ENCODE results near the gene UCK2.

Gene UCK2

GRCh38 chr1:165899461-165899941, 72.1 kb downstream of the UCK2 start:
- FAIRE-seq, result no peak

GRCh38 chr1:165900576-165901380, 73.4 kb downstream of the UCK2 start:
- FAIRE-seq (no peak), DNase-seq (ENCODE audit: low spot score) (no peak)

More at GRCh38 chr1:165899461-165899941, 72.1 kb downstream of the UCK2 start:
- DNase-seq (ENCODE audit: low spot score), result no peak

- no peak for FAIRE-seq
- no peak for DNase-seq (ENCODE audit: low spot score)
Measured at GRCh38 chr1:165902565-165902964, 75.2 kb downstream of the UCK2 start.

DNA sequence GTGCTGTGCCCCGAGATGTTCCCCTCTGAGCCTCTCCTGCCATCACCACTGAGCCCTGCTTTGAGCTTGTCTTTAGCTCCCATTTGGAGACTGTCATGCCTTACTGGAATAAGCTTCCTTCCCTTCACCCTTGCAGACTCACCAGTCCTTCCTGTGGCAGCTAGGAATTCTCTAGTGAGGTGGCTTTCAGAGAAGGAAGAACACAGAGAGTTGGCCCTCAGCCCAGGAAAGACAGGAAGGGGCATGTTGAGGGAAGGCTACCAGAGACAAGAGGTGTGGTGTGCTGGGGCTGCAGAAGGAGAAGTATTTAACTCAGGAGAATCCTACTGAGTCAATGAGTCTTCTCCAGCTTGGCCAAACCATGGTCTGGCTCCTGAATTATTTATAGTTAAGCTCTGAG, 76.3 kb downstream of the UCK2 start:
- no peak for FAIRE-seq
- peak; percentile 32 for DNase-seq (ENCODE audit: low spot score)

DNA sequence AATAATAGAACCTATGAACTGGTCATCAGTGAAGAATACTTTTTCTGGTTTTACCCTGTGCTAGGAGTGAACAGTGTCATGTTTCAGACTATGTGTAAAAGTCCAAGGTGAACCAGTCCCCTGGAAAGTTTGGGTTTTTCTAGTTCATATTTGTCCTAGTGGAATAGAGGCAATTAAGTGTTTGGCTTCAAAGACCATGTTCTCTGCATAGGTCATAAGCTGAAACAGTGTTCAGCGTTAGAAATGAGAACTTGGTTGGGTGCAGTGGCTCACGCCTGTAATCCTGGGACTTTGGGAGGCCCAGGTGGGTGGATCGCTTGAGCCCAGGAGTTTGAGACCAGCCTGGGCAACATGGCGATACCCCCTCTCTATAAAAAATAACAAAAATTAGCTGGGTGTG, 77.5 kb downstream of the UCK2 start:
- FAIRE-seq (no peak), DNase-seq (ENCODE audit: low spot score) (no peak)

GRCh38 chr1:165905853-165906252, 78.4 kb downstream of the UCK2 start:
- FAIRE-seq, result no peak

DNA sequence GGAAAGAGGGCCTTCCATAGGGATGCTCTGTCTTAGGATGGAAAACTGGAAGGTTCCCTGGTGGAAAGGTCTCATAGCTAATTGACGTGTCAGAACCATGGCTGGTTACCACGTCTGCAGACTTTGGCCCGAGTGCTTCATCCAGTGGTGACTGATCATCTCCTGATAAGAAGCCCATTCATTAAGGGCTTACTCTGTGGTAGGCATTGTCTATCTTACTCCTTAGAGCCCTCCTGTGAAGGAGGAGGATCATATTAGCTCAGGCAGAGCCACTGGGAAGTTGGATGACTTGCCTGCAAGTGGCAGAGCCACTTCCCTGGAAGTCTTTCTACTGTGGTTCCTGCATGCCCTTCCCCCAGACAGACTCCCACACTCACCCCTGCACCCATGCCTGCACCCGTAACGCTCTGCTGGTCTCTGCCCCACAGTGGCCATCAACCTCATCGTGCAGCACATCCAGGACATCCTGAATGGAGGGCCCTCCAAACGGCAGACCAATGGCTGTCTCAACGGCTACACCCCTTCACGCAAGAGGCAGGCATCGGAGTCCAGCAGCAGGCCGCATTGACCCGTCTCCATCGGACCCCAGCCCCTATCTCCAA, 79.9 kb downstream of the UCK2 start:
- FAIRE-seq (no peak), DNase-seq (ENCODE audit: low spot score) (no peak)

More at GRCh38 chr1:165905853-165906252, 78.4 kb downstream of the UCK2 start:
- no peak for DNase-seq (ENCODE audit: low spot score)

GRCh38 chr1:165910764-165911421, 83.5 kb downstream of the UCK2 start:
- DNase-seq (ENCODE audit: low spot score) (no peak), FAIRE-seq (no peak)

- FAIRE-seq (no peak), DNase-seq (ENCODE audit: low spot score) (no peak)
Measured at GRCh38 chr1:165911609-165912281, 84.3 kb downstream of the UCK2 start.

DNA sequence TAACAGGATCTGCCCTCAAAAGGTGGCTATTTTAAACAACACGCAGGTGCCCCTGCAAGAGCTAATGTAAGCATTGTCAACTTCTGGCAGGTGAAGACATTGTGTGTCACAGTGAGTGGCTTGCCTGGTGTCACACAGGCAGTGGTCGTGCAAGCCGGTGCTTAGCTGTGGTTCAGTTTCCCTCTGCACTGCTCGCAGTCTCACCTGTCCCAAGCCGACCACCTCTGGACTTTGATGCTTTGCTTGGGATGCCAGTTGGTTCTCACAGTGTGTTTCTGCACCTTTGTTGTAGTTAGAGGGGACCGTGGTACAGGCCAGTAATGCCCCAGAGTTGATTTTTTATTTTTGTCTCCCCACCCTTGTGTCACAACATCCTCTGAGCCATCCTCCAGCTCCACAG, 85.2 kb downstream of the UCK2 start:
- no peak for FAIRE-seq
- no peak for DNase-seq (ENCODE audit: low spot score)

- DNase-seq (ENCODE audit: low spot score) (peak; percentile 72), FAIRE-seq (no peak)
Measured at GRCh38 chr1:165914136-165914798, 86.9 kb downstream of the UCK2 start.

- DNase-seq (ENCODE audit: low spot score), result no peak
- FAIRE-seq, result no peak
Measured at GRCh38 chr1:165915480-165915879, 88.1 kb downstream of the UCK2 start.

DNA sequence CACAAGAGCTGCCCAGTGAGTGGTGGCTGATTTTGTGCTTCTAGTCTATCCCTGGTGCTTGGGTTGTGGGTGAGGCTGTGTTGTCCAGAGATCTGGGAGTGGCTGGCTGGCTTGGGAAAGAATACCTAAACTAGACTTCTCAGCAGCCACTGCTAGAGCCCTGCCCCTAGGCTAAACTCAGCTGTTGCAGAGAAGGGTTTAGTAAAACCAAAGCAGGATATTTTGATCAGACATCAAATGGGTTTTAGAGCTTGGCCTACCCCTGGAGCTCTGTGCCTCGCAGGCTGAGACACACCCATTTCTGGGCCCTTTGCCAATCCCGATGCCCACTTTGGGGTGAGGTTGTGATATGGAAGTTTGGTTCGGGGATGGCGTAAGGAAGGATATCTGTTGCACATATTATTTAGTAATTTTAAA, 88.5 kb downstream of the UCK2 start:
- no peak for DNase-seq (ENCODE audit: low spot score)
- FAIRE-seq, result no peak

DNA sequence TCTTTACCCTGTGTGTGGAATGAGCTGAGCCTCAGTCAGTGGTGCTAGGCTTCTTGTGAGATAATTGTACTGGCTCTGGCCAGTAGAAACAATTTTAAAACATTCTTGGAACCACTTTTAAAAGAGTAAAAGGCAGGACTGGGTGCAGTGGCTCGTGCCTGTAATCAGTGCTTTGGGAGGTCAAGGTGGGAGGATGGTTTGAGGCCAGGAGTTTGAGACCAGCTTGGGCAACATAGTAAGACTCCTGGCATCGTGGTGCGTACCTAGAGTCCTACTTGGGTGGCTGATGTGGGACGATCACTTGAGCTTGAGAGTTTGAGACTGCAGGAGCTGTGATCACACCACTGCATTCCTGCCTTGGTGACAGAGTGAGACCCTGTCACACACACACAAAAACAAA, 89.8 kb downstream of the UCK2 start:
- FAIRE-seq, result no peak
- no peak for DNase-seq (ENCODE audit: low spot score)

- DNase-seq (ENCODE audit: low spot score) (no peak), FAIRE-seq (no peak)
Measured at GRCh38 chr1:165924117-165924516, 96.7 kb downstream of the UCK2 start.

GRCh38 chr1:165925498-165926079, 98.2 kb downstream of the UCK2 start:
- DNase-seq (ENCODE audit: low spot score), result no peak
- no peak for FAIRE-seq

GRCh38 chr1:165927169-165927568, 99.8 kb downstream of the UCK2 start:
- DNase-seq (ENCODE audit: low spot score), result no peak
- no peak for FAIRE-seq

DNA sequence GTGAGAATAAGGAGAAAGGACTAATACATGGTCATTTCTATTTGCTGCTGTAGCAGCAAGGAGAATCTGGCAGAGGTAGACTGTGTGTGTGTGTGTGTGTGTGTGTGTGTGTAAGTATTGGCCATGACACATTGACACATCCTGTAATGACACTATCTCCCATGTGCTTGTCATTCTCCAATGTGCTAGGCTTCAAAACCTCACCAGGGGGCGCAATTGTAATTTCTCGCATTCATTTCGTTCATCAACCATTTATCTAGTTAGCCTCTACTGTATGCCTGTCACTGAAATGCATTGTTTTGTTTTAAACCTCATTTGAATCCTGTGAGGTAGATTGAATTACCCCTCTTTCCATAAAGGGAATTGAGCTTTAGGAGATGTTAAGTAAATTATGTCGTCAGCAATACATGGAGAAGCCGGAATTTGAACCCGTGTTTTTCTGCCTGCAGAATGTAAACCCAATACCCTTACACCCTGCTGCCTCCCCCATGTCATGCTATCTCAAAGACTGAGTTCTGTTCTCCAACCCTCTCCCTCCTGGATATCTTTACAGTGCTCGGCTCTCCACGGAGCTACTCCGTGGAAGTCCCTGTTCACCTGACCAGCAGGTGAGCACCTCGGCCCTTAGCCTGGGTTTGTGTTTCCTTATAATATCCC, 100.8 kb downstream of the UCK2 start:
- peak; percentile 63 for DNase-seq (ENCODE audit: low spot score)
- no peak for FAIRE-seq

- FAIRE-seq, result no peak
- no peak for DNase-seq (ENCODE audit: low spot score)
Measured at GRCh38 chr1:165930961-165931360, 103.5 kb downstream of the UCK2 start.

- FAIRE-seq (no peak), DNase-seq (ENCODE audit: low spot score) (no peak)
Measured at GRCh38 chr1:165933446-165934170, 106.2 kb downstream of the UCK2 start.

All from urothelium cell line (cell line).